ENCODE data around the gene KBTBD4. TPM values are rescaled to one million over a fixed set of nuclear protein-coding genes. Genes with fewer than 3 reads are reported as not detected.

Gene KBTBD4
- total RNA-seq, 1 donor from 2014 or later: 12.1 TPM

- TF ChIP-seq, protein P1, sequence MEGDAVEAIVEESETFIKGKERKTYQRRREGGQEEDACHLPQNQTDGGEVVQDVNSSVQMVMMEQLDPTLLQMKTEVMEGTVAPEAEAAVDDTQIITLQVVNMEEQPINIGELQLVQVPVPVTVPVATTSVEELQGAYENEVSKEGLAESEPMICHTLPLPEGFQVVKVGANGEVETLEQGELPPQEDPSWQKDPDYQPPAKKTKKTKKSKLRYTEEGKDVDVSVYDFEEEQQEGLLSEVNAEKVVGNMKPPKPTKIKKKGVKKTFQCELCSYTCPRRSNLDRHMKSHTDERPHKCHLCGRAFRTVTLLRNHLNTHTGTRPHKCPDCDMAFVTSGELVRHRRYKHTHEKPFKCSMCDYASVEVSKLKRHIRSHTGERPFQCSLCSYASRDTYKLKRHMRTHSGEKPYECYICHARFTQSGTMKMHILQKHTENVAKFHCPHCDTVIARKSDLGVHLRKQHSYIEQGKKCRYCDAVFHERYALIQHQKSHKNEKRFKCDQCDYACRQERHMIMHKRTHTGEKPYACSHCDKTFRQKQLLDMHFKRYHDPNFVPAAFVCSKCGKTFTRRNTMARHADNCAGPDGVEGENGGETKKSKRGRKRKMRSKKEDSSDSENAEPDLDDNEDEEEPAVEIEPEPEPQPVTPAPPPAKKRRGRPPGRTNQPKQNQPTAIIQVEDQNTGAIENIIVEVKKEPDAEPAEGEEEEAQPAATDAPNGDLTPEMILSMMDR (IDR thresholded peaks at IDR 0.05; ENCODE audit: unreplicated experiment): no peak
- H3K36me3 Mint-ChIP-seq (ENCODE audit: low read depth, unreplicated experiment): peaks cover 27% of the 10 kb centered on the region
- H3K27ac Mint-ChIP-seq (ENCODE audit: unreplicated experiment): no peak overlapping the region
- no peaks in the 10 kb centered on the region for H3K9me3 Mint-ChIP-seq (ENCODE audit: unreplicated experiment)
- H3K4me3 Mint-ChIP-seq (ENCODE audit: unreplicated experiment): no peak overlapping the region
- no peak for DNase-seq (ENCODE audit: low spot score)
- peaks cover 32% of the 10 kb centered on the region for H3K4me1 Mint-ChIP-seq (ENCODE audit: unreplicated experiment)
- peaks cover 21% of the 10 kb centered on the region for H3K27me3 Mint-ChIP-seq (ENCODE audit: unreplicated experiment)
Measured at GRCh38 chr11:47587723-47588326, 9.1 kb upstream of the KBTBD4 start.

DNA sequence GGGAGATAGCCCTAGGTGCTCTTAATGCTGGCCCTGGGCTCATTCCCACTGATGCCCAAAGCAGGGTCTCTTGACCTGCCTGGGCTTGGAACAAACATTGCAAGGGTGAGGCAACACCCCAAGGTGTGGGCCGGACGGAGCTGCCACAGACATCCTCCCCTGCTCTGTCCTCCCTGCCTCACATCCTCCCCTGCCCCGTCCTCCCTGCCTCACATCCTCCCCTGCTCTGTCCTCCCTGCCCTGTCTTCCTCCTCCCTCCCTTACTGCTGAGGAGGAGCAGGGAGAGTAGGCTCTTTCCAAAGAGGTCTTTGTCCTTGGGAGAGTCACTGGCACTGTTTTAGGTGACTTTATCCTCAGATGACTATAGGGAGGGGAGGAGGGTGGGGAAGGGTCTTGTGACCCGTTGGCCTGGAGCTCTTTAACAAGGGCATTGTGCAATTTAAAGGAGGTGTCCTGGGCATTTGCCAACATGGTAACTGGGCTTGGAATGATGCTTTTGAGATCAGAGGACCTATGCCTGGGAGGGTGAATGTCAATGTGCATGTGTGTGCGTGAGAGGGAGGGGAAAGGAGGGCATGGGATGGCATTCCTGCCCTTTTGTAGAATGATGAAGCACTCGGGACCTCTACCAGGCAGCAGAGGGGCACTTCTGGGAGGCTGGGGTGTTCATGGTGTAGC lies 8.4 kb upstream of the KBTBD4 start:
- peak overlapping the region; percentile 58 for H3K4me3 Mint-ChIP-seq (ENCODE audit: unreplicated experiment)
- DNase-seq (ENCODE audit: low spot score): no peak
- H3K36me3 Mint-ChIP-seq (ENCODE audit: low read depth, unreplicated experiment): peaks cover 32% of the 10 kb centered on the region
- H3K27ac Mint-ChIP-seq (ENCODE audit: unreplicated experiment): no peak overlapping the region
- no peaks in the 10 kb centered on the region for H3K9me3 Mint-ChIP-seq (ENCODE audit: unreplicated experiment)
- TF ChIP-seq, protein P1 (IDR thresholded peaks at IDR 0.05; ENCODE audit: unreplicated experiment): no peak
- H3K4me1 Mint-ChIP-seq (ENCODE audit: unreplicated experiment): peaks cover 29% of the 10 kb centered on the region
- peaks cover 26% of the 10 kb centered on the region for H3K27me3 Mint-ChIP-seq (ENCODE audit: unreplicated experiment)

- H3K4me3 Mint-ChIP-seq (ENCODE audit: unreplicated experiment): peak within 1 kb of the TSS; percentile 58
- peak within 1 kb of the TSS; percentile 9 for H3K27ac Mint-ChIP-seq (ENCODE audit: unreplicated experiment)
- TF ChIP-seq, protein P1 (IDR thresholded peaks at IDR 0.05; ENCODE audit: unreplicated experiment): no peak
- DNase-seq (ENCODE audit: low spot score): no peak
- peaks cover 31% of the 10 kb centered on the region for H3K4me1 Mint-ChIP-seq (ENCODE audit: unreplicated experiment)
- H3K27me3 Mint-ChIP-seq (ENCODE audit: unreplicated experiment): peaks cover 26% of the 10 kb centered on the region
- no peaks in the 10 kb centered on the region for H3K9me3 Mint-ChIP-seq (ENCODE audit: unreplicated experiment)
- peaks cover 39% of the 10 kb centered on the region for H3K36me3 Mint-ChIP-seq (ENCODE audit: low read depth, unreplicated experiment)
Measured at GRCh38 chr11:47586098-47586855, 7.5 kb upstream of the KBTBD4 start, which contains the start of gene FAM180B. Gene FAM180B, plus strand, starts transcription at chr11:47586678. Its CDS starts 91 bp downstream, at chr11:47586769.

- TF ChIP-seq, protein P1 (IDR thresholded peaks at IDR 0.05; ENCODE audit: unreplicated experiment): no peak
- Mint-ChIP-seq H3K36me3 (ENCODE audit: low read depth, unreplicated experiment) (peaks cover 41% of the 10 kb centered on the region), H3K4me1 (ENCODE audit: unreplicated experiment) (peaks cover 47% of the 10 kb centered on the region), H3K9me3 (ENCODE audit: unreplicated experiment) (no peaks in the 10 kb centered on the region), H3K27ac (ENCODE audit: unreplicated experiment) (peak overlapping the region; percentile 70), H3K27me3 (ENCODE audit: unreplicated experiment) (peaks cover 35% of the 10 kb centered on the region), H3K4me3 (ENCODE audit: unreplicated experiment) (peak overlapping the region; percentile 80)
- no peak for DNase-seq (ENCODE audit: low spot score)
Measured at GRCh38 chr11:47583844-47584243, 5.1 kb upstream of the KBTBD4 start.

All from endothelial cell (in vitro differentiated cells).